Neutrophil (primary cell): ENCODE measurements around the gene PROK1.

Experiments used
- H3K27ac ChIP-seq: fragments of 200-600 bp; sonication (generic); 2 replicates; pipeline ENCODE4 v1.5.1; 2016; ENCODE audit warnings: mild to moderate bottlenecking, moderate library complexity
- H3K27me3 ChIP-seq: fragments of 200-600 bp; sonication (generic); 2 replicates; pipeline ENCODE4 v1.6.0; 2016; ENCODE audit warnings: mild to moderate bottlenecking
- H3K36me3 ChIP-seq: fragments of 200-600 bp; sonication (generic); 2 replicates; pipeline ENCODE4 v1.5.1; 2017
- H3K4me1 ChIP-seq, 2 experiments: fragments of 200-600 bp in 1 of 2; sonication (generic) in 1 of 2; 1 replicate in 1 of 2; 2 replicates in 1 of 2; pipeline versions ENCODE4 v1.5.1 to v1.6.1; 2013 to 2016; ENCODE audit warnings: low read depth in 1 of 2, low read length in 1 of 2, mild to moderate bottlenecking in 1 of 2, moderate library complexity in 1 of 2; ENCODE audit not compliant: control insufficient read depth in 1 of 2, insufficient read depth in 1 of 2
- H3K4me3 ChIP-seq, 2 experiments: fragments of 200-600 bp in 1 of 2; sonication (generic) in 1 of 2; 1 replicate in 1 of 2; 2 replicates in 1 of 2; pipeline ENCODE4 v1.5.1; 2013 to 2016; ENCODE audit warnings: low read depth in 1 of 2, low read length in 1 of 2, mild to moderate bottlenecking in 1 of 2, moderate library complexity in 1 of 2
- H3K9me3 ChIP-seq: fragments of 200-600 bp; sonication (generic); 2 replicates; pipeline ENCODE4 v1.5.1; 2016
- CTCF ChIP-seq: fragments of 200-600 bp; sonication (generic); IDR thresholded peaks from 2 replicates; pipeline ENCODE4 v1.5.1; 2016; ENCODE audit warnings: antibody characterized with exemption

PROK1 gene

GRCh38 chr1:110444561-110444960 is 6.4 kb upstream of the PROK1 start:
- TF ChIP-seq CTCF = no peak
- no peak overlapping the region for H3K4me3 ChIP-seq
- no peaks in the 10 kb centered on the region for H3K9me3 ChIP-seq
- H3K4me1 ChIP-seq = no peaks in the 10 kb centered on the region
- H3K36me3 ChIP-seq = no peaks in the 10 kb centered on the region
- peaks cover 6% of the 10 kb centered on the region for H3K27me3 ChIP-seq
- no peak overlapping the region for H3K27ac ChIP-seq

- Histone ChIP-seq H3K36me3 (no peaks in the 10 kb centered on the region), H3K27ac (no peak overlapping the region), H3K4me3 (no peak overlapping the region), H3K4me1 (no peaks in the 10 kb centered on the region), H3K27me3 (peaks cover 26% of the 10 kb centered on the region), H3K9me3 (no peaks in the 10 kb centered on the region)
- TF ChIP-seq CTCF = no peak
Measured at GRCh38 chr1:110449661-110450651, 993 bp upstream of the PROK1 start.

- Histone ChIP-seq H3K4me3 (no peak overlapping the region), H3K36me3 (no peaks in the 10 kb centered on the region), H3K9me3 (no peaks in the 10 kb centered on the region), H3K27ac (no peak overlapping the region), H3K4me1 (no peaks in the 10 kb centered on the region), H3K27me3 (peaks cover 26% of the 10 kb centered on the region)
- TF ChIP-seq CTCF = no peak
Measured at GRCh38 chr1:110452330-110452729, 1.4 kb downstream of the PROK1 start.

GRCh38 chr1:110453829-110454228 is 2.9 kb downstream of the PROK1 start:
- Histone ChIP-seq H3K4me3 (no peak overlapping the region), H3K36me3 (no peaks in the 10 kb centered on the region), H3K27me3 (peaks cover 20% of the 10 kb centered on the region), H3K27ac (no peak overlapping the region), H3K9me3 (no peaks in the 10 kb centered on the region), H3K4me1 (no peaks in the 10 kb centered on the region)
- no peak for TF ChIP-seq CTCF

DNA sequence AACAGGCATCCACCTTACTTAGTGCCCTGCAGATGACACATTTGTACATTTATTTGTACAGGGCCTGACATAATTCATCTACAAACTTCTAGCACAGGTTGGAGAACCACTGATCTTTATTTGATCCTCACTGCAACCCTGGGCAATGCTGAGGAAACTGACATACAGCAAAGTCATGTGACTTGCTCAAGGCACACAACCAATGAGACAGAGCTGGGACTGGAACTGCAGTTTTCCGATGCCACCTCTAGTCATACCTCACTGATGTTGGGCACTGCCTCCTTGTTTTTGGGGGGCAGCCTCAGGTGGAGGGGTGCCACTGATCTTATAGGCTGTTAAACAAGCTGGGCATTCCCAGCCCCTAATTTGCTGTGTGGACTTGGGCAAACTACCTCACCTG is 3.4 kb downstream of the PROK1 start:
- no peaks in the 10 kb centered on the region for H3K4me1 ChIP-seq
- H3K9me3 ChIP-seq = no peaks in the 10 kb centered on the region
- no peak overlapping the region for H3K27ac ChIP-seq
- peaks cover 20% of the 10 kb centered on the region for H3K27me3 ChIP-seq
- no peak for TF ChIP-seq CTCF
- no peaks in the 10 kb centered on the region for H3K36me3 ChIP-seq
- H3K4me3 ChIP-seq = no peak overlapping the region
